ENCODE results near the gene CA5B.
"Not testable (repeated sequence)": the region's sequence is repeated elsewhere in the genome, so short reads cannot be mapped to it uniquely, and the experiment has no call there.

CA5B gene, protein sequence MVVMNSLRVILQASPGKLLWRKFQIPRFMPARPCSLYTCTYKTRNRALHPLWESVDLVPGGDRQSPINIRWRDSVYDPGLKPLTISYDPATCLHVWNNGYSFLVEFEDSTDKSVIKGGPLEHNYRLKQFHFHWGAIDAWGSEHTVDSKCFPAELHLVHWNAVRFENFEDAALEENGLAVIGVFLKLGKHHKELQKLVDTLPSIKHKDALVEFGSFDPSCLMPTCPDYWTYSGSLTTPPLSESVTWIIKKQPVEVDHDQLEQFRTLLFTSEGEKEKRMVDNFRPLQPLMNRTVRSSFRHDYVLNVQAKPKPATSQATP

DNA sequence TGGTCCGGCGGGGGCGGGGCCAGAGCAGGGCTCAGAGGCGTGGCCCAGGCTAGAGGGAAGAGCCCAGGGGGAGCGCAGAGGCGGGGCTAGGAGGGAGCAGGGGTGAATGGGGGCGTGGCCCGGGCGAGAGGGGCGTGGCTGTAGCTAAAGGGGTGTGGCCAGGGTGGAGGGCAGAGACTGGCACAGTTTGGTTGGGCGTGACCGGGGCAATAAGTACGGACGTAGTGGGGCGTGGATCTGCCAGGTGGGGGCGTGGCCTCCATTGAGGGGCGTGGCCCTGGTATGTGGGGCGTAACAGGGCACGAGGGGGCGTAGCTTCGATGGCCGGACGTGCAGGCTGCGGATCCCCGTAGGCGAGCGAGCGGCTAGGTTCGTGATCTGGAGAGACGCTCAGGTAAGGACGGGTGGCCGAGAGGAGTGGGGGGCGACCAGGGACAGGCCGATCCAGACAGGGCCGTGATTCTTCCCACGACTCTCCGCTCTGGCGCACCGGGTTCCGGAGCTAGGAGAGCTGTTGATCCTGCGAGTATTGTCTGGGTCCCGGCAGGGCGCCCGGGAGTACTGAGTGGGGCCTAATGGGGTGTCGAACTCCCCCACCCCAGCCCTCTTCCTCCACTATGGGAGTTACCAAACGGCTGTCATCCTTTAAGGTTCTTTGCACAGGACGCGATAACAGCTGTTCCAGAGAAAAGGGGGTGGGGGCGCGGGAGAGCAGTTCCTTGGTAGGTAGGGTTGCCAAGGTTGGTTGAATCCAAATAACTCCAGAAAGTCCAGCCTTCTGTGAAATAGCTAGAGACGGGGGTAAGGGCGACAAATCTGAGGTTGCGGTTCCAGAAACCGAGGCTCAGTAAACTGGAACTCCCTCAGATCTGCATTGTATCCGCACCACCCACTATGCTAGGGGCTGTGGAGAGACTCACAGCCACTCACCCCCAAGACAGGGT, at the start of gene CA5B:
Gene CA5B (plus strand): TSS at position 312 of the 944 bp plus-strand sequence. CDS start 11,754 bp downstream, outside the sequence.
- TF ChIP-seq JUND (IDR thresholded peaks at IDR 0.05; ENCODE audit: low read depth), result no peak
- peak; percentile 60 to 95 for DNase-seq (ENCODE audit: low read depth in 1 of 2, low spot score in 1 of 2)
- in situ Hi-C loops (cut with HindIII; ENCODE audit: low pct_unique_long_range_greater_than_20kb, low sequenced_read_pairs), result no loop called here

DNA sequence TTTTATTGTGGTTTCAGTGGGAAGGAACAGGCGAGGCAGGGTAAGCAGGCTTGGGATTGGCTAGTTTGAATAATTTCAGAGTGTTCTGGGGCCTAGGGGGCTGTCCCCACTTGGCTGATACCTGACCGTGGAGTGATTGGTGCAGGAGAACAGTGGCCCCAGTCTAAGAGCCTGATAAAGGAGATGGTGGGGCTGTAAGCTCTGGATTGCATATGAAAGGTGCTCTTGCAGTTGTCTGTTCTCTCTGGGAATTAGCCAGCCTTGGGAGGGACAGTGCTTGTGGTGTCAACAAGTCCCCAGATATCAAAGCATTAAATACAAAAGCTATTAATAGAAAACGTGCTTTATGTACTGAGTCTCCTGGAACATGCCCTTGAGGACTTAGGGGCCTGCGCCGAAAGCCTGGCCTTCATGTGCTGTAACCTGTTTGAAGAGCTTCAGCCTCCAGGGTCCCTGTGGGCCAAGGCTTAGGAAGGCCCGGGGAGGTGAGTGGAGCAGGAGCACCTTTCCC, 43.1 kb upstream of the CA5B start:
- no peak for TF ChIP-seq JUND (IDR thresholded peaks at IDR 0.05; ENCODE audit: low read depth)
- DNase-seq (ENCODE audit: low read depth in 1 of 2, low spot score in 1 of 2), result no peak
- in situ Hi-C loops (cut with HindIII; ENCODE audit: low pct_unique_long_range_greater_than_20kb, low sequenced_read_pairs), result no loop called here

DNA sequence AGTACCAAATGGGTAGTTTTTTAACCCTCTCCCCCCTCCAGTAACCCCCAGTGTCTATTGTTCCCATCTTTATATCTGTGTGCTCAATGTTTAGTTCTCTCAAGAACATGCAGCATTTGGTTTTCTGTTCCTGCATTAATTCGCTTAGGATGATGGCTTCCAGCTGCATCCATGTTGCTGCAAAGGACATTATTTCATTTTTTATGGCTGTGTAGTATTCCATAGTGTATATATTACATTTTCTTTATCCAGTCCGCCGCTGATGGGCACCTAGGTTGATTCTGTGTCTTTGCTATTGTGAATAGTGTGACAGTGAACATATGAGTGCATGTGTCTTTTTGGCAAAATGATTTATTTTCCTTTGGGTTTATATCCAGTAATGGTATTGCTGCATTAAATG, 41.6 kb upstream of the CA5B start:
- TF ChIP-seq JUND (IDR thresholded peaks at IDR 0.05; ENCODE audit: low read depth), result no peak
- in situ Hi-C loops (cut with HindIII; ENCODE audit: low pct_unique_long_range_greater_than_20kb, low sequenced_read_pairs), result no loop called here
- DNase-seq (ENCODE audit: low read depth in 1 of 2, low spot score in 1 of 2), result no peak

DNA sequence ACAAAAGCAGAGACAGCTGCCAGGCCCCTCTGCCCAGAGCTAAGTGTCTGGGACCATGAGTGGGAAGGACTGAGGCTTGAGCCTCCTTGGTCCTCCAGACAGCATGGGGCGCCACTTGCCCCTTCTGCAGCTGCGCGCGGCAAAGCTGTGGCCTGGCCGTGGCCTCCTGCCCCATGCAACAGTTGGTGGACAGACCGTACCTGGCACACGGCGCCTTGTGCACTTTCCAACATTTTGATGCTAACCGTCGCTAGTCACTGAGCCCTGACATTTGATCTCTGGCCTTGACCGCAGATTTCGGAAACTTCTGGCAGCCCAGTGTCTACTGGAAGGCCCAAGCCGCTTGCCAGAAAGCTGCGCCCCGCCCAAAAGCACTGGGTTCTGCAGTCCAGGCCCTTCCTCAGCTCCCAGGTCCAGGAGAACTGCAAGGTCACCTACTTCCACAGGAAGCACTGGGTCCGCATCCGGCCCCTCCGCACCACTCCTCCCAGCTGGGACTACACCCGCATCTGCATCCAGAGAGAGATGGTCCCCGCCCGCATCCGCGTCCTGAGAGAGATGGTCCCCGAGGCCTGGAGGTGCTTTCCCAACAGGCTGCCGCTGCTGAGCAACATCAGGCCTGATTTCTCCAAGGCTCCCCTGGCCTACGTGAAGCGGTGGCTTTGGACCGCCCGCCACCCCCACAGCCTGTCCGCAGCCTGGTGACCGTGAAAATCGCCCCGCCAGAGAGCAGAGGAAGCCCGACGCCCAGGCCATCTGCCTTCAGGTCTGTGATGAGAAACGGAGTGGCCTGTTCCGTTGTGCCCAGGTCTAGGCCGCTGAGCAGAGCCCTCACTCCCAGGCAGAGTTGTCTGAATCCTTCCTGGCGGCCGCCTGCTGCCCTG, 35.3 kb upstream of the CA5B start:
- in situ Hi-C loops (cut with HindIII; ENCODE audit: low pct_unique_long_range_greater_than_20kb, low sequenced_read_pairs), result no loop called here
- no peak for TF ChIP-seq JUND (IDR thresholded peaks at IDR 0.05; ENCODE audit: low read depth)
- DNase-seq (ENCODE audit: low read depth in 1 of 2, low spot score in 1 of 2), result no peak

DNA sequence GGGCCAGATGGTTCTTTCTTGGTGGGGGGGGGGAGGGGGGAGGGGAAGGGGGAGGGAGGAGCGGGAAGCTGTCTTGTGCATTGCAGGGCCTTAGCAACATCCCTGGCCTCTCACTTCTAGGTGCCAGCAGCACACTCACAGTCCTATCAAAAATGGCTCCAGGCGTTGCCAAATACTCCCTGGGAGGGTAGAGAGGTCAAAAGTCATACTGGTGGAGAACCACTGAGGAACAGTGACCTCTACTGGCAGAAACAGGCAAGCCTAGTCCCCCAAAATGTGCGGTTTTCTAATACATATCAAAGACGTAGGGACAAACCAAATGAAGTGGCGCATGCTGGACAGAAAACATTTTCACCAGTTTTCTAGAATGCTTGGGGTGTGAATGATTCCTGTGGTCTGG, 34.3 kb upstream of the CA5B start:
- in situ Hi-C loops (cut with HindIII; ENCODE audit: low pct_unique_long_range_greater_than_20kb, low sequenced_read_pairs); DNase-seq (ENCODE audit: low read depth in 1 of 2, low spot score in 1 of 2): not testable (repeated sequence)

DNA sequence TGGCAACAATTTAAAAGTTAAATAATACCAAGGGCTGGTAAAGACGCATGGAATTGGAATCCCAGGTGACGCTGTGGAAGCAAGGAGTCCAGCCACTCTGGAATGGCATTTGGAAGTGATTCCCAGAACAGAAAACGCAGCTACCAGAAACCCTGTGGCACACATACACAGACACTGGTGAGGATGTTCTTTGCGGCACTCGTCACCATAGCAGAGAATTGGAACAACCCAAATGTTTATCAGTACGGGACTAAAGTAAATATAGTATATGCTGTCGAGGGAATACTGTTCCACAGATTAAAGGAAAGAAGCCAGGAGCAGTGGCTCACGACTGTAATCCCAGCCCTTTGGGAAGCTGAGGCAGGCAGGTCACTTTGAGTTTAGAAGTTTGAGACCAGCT, 33.8 kb upstream of the CA5B start:
- in situ Hi-C loops (cut with HindIII; ENCODE audit: low pct_unique_long_range_greater_than_20kb, low sequenced_read_pairs); DNase-seq (ENCODE audit: low read depth in 1 of 2, low spot score in 1 of 2): not testable (repeated sequence)

DNA sequence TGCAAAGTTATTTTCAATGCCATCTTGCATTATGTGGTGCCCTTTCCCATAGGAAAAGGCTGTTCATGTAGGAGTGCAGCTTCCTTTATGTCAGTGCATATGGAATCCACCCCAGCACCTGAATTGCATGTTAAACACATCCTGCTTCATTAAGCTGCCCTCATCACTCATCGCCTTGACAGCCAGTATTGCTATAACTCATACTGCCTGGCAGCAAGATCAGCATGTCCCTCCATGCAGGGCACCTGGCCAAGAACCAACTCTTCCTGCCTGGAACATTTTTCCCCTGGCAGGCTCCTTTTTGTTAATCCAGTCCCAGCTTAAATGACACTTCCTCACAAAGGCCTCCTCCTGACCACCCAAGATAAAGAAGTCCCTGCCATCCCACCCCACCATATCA, 23.5 kb upstream of the CA5B start:
- TF ChIP-seq JUND (IDR thresholded peaks at IDR 0.05; ENCODE audit: low read depth), result no peak
- in situ Hi-C loops (cut with HindIII; ENCODE audit: low pct_unique_long_range_greater_than_20kb, low sequenced_read_pairs), result no loop called here

DNA sequence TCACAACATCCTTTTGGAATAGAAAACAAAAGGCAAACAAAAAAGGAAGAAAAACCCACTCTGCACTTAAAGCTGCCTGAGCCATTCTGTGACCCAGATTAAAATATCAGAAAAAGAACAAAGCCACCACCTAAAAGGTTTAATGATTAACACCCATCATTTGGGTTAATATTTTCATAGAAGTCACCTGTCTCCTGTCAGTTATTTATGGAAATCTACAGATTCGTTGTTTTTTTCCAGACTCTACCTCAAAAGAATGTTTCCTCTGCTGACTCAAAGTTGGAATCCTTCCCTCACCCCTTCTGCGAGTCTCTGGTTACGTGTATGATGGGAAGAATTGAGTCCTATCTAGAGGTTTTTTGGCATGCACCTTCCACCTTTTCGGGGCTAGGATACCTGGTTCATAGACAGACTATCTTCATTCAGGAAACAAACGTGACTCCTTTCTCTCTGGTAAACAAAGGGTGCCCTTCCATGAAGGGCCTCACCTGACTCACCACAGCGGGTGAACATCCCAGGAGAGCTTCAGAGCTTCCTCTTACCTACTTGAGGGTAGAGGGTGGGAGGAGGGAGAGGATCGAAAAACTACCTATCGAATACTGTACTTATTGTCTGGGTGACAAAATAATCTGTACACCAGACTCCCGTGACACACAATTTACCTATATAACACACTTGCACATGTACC, 19.6 kb upstream of the CA5B start:
- DNase-seq (ENCODE audit: low read depth in 1 of 2, low spot score in 1 of 2), result no peak
- TF ChIP-seq JUND (IDR thresholded peaks at IDR 0.05; ENCODE audit: low read depth), result no peak
- in situ Hi-C loops (cut with HindIII; ENCODE audit: low pct_unique_long_range_greater_than_20kb, low sequenced_read_pairs), result no loop called here

More for the DNA sequence above, 23.5 kb upstream of the CA5B start:
- no peak for DNase-seq (ENCODE audit: low read depth in 1 of 2, low spot score in 1 of 2)

DNA sequence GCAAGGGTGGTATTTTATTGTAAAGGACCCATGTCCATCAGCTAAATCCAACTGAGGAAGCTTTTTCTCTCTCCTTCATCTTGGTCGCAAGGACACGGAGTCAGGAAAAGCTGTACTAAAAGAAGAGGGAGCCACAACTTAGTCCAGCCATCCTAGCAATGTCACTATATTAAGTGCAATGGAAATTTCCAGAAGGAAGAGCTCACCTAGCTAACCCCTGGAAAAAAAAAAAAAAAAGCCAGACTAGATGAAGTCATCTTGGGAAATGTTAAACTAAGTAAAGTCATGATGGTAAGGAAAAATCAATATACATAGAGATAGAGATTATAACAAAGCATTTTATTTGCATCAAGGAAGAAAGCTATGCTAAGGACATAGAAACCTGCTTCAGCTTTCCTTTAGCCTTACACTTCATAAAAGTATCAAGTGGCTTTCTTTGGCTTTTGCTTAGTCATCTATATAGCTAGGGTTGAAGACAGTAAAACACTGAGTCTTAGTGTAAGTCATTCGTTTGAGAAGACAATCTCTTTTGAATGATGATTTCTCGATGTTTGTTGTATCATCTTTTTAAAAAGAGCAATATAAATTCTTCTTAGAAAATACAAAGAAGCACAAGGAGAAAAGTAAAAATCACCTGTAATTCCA, 18.6 kb upstream of the CA5B start:
- in situ Hi-C loops (cut with HindIII; ENCODE audit: low pct_unique_long_range_greater_than_20kb, low sequenced_read_pairs), result no loop called here
- no peak for TF ChIP-seq JUND (IDR thresholded peaks at IDR 0.05; ENCODE audit: low read depth)
- DNase-seq (ENCODE audit: low read depth in 1 of 2, low spot score in 1 of 2), result no peak

DNA sequence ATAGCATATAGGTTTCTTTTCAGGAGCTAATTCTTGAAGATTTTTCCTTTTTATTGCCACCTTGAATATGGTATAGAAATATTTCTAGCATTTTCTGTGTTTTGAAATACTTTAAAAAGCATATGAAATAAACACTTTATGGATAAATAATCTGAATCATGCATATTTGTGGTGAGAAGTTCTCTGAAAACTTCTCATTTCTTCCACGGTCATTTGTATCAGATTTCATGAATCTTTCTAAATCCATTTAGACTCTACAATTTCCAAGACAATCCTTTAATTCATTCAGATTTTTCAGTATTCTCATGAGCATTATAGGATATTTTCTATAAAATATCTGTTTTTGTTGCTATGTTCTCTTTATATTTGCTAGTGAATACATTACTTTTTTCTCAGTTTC, 16.2 kb upstream of the CA5B start:
- DNase-seq (ENCODE audit: low read depth in 1 of 2, low spot score in 1 of 2), result no peak
- in situ Hi-C loops (cut with HindIII; ENCODE audit: low pct_unique_long_range_greater_than_20kb, low sequenced_read_pairs), result no loop called here
- no peak for TF ChIP-seq JUND (IDR thresholded peaks at IDR 0.05; ENCODE audit: low read depth)

DNA sequence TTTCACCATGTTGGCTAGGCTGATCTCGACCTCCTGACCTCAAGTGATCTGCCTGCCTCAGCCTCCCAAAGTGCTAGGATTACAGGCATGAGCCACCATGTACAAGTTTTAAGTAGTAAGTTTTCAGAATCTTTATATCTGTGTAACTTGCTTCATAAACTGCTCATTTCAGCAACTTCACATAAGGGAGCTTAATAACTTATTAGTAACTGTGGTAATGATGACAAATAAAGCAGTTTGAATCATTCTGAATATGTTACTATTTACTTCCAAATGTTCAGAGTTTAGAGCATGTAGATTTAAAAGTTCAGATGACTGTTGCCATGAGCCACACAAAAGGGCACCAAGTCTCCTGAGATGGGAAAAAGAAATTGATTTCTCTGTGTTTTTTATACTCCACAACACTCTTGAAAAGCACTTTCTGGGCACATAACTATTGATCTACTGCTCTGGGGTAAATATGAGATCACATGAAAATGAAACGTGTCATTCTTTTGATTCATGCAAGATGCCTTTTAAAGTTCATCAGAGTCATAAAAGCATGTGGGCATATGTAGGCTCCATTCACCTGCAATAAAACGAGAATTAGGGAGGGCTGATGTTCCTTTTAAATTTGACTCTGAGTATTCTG, 14.1 kb upstream of the CA5B start:
- DNase-seq (ENCODE audit: low read depth in 1 of 2, low spot score in 1 of 2), result no peak
- in situ Hi-C loops (cut with HindIII; ENCODE audit: low pct_unique_long_range_greater_than_20kb, low sequenced_read_pairs), result no loop called here
- no peak for TF ChIP-seq JUND (IDR thresholded peaks at IDR 0.05; ENCODE audit: low read depth)

Measured in T47D (cell line).